CD4-positive, alpha-beta T cell (primary cell): ENCODE measurements around the gene LRRC58. TPM values are rescaled to one million over a fixed set of nuclear protein-coding genes. Genes with fewer than 3 reads are reported as not detected.
A peak's percentile ranks its signal among the peaks of the same experiment; 100 is the strongest.
"Not testable (repeated sequence)": the region's sequence is repeated elsewhere in the genome, so short reads cannot be mapped to it uniquely, and the experiment has no call there.

ENCODE experiments used
- ATAC-seq: fragments of 200-7000 bp; cut with Tn5 transposase; one replicate; pipeline ENCODE4 v1.10.0; 2022; ENCODE audit warnings: mild to moderate bottlenecking; ENCODE audit not compliant: poor library complexity
- CTCF ChIA-PET: fragments of 350-600 bp; sonication (Branson Sonifier 250); formaldehyde crosslinking; loops from one replicate; lab custom pipeline; 2021; ENCODE audit warnings: antibody characterized with exemption, inconsistent platforms; lab: Charles Lee
- POLR2A ChIA-PET: fragments of 350-600 bp; sonication (Branson Sonifier 250); formaldehyde crosslinking; loops from one replicate; lab custom pipeline; 2021; ENCODE audit warnings: antibody characterized with exemption, inconsistent platforms; lab: Charles Lee
- DNase-seq, 14 experiments: peaks; one replicate each; pipeline ENCODE4 v3.0.0-alpha.2; 2013 to 2020; ENCODE audit warnings: mixed read lengths in 2 of 14
- H3K27ac ChIP-seq, 2 donors: one replicate each; pipeline versions ENCODE4 v1.5.1 to v1.7.0; 2013; ENCODE audit warnings: low read length in 2 of 2, low read depth in 1 of 2, mild to moderate bottlenecking in 1 of 2
- H3K27me3 ChIP-seq, 2 experiments: 1 replicate in 1 of 2; 2 replicates in 1 of 2; pipeline versions ENCODE4 v1.6.1 to v1.7.0; 2013; ENCODE audit warnings: low read length in 2 of 2, control low read depth in 1 of 2, mild to moderate bottlenecking in 1 of 2, moderate library complexity in 1 of 2; ENCODE audit not compliant: insufficient read depth in 2 of 2, control insufficient read depth in 1 of 2
- H3K36me3 ChIP-seq: one replicate; pipeline ENCODE4 v1.6.1; 2013; ENCODE audit warnings: low read length, control low read depth; ENCODE audit not compliant: insufficient read depth
- H3K4me1 ChIP-seq: one replicate; pipeline ENCODE4 v1.6.1; 2013; ENCODE audit warnings: low read length, control low read depth; ENCODE audit not compliant: insufficient read depth
- H3K4me3 ChIP-seq: one replicate; pipeline ENCODE4 v1.5.1; 2013; ENCODE audit warnings: mild to moderate bottlenecking, low read length, moderate library complexity
- H3K9me3 ChIP-seq, 2 experiments: 1 replicate in 1 of 2; 2 replicates in 1 of 2; pipeline versions ENCODE4 v1.6.1 to v1.7.0; 2013; ENCODE audit warnings: low read length in 2 of 2, mild to moderate bottlenecking in 2 of 2, control low read depth in 1 of 2, moderate library complexity in 1 of 2; ENCODE audit not compliant: control insufficient read depth in 1 of 2, insufficient read depth in 1 of 2
- H3K27ac Mint-ChIP-seq: one replicate; pipeline ENCODE4 v1.8.0; 2020; ENCODE audit warnings: mixed read lengths
- H3K27me3 Mint-ChIP-seq: one replicate; pipeline ENCODE4 v1.8.0; 2021; ENCODE audit warnings: mixed read lengths
- H3K36me3 Mint-ChIP-seq: one replicate; pipeline ENCODE4 v1.8.0; 2021; ENCODE audit warnings: low read depth, mixed read lengths
- H3K4me1 Mint-ChIP-seq: one replicate; pipeline ENCODE4 v1.8.0; 2021; ENCODE audit warnings: low read depth, mixed read lengths
- H3K4me3 Mint-ChIP-seq: one replicate; pipeline ENCODE4 v1.8.0; 2020; ENCODE audit warnings: mild to moderate bottlenecking, mixed read lengths
- H3K9me3 Mint-ChIP-seq: one replicate; pipeline ENCODE4 v1.8.0; 2020; ENCODE audit warnings: mixed read lengths
- CTCF ChIP-seq: fragments of 200-600 bp; IDR thresholded peaks from one replicate; pipeline ENCODE4 v1.8.0; 2022; ENCODE audit warnings: antibody characterized with exemption, mild to moderate bottlenecking
- intact Hi-C, 2 experiments: fragments of 100-400 bp; cut with DNase I in 1 of 2; cut with micrococcal nuclease in 1 of 2; formaldehyde crosslinking; loops; one replicate each; pipeline versions ENCODE4 v1.15.1 to v1.9.0; 2023 to 2025; cut with DNase I, micrococcal nuclease
- total RNA-seq, 174 experiments: library from RNA in 2 of 174; stranded (reverse) in 2 of 174; gene quantifications; one replicate each; pipeline ENCODE4 v1.2.3 and lab custom pipeline; 2021 to 2026

The LRRC58 gene
- total RNA-seq, 2 experiments from 2014 or later = 16.6 to 17.7 TPM

DNA sequence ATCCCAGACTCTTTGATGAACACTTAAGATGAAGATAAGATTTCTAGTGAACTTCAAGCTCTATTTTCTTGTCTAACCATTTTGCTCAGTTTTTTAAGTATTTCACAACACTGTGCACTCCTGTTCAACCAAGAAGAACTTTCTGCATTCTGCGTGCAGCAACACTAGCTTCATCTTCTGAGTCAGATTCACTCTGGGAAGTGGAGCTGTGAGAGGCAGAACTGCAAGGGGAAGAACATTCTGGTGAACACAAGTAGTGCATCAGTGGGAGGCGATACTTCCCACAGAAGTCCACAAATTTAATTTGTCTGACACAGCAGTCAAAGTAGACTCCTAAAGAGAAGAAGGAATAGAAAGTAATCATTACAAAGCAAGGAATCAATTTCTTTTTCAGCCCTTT lies 18.1 kb downstream of the LRRC58 start:
- Mint-ChIP-seq H3K9me3 (no peaks in the 10 kb centered on the region), H3K36me3 (peaks cover 76% of the 10 kb centered on the region), H3K4me3 (no peak overlapping the region), H3K27me3 (no peaks in the 10 kb centered on the region), H3K27ac (no peak overlapping the region), H3K4me1 (peaks cover 3% of the 10 kb centered on the region)
- ATAC-seq = no peak
- no peaks in the 10 kb centered on the region for H3K9me3 ChIP-seq
- no peak for DNase-seq
- TF ChIP-seq CTCF = no peak
- no peak overlapping the region for H3K27ac ChIP-seq
- no peaks in the 10 kb centered on the region for H3K4me1 ChIP-seq
- peaks cover 65% of the 10 kb centered on the region for H3K36me3 ChIP-seq
- H3K27me3 ChIP-seq = no peaks in the 10 kb centered on the region
- intact Hi-C loops = no loop called here
- ChIA-PET POLR2A (interaction anchor here (0.7 to 1.4 kb wide), 2 partner anchors 18 to 236 kb away, joined by 3 read pairs; partner anchors contain the start of gene LRRC58), CTCF (no interaction called here)
- no peak overlapping the region for H3K4me3 ChIP-seq

GRCh38 chr3:120326784-120327183 lies 22.4 kb downstream of the LRRC58 start:
- H3K4me3 ChIP-seq = no peak overlapping the region
- CTCF ChIA-PET = no interaction called here
- H3K27me3 ChIP-seq = no peaks in the 10 kb centered on the region
- ATAC-seq (no peak), DNase-seq (no peak)
- H3K9me3 ChIP-seq = no peaks in the 10 kb centered on the region
- no peaks in the 10 kb centered on the region for H3K27me3 Mint-ChIP-seq
- no peaks in the 10 kb centered on the region for H3K4me1 ChIP-seq
- no peak overlapping the region for H3K4me3 Mint-ChIP-seq
- no peak overlapping the region for H3K27ac Mint-ChIP-seq
- H3K36me3 Mint-ChIP-seq = peaks cover 75% of the 10 kb centered on the region
- intact Hi-C loops = no loop called here
- peaks cover 48% of the 10 kb centered on the region for H3K36me3 ChIP-seq
- H3K9me3 Mint-ChIP-seq = no peaks in the 10 kb centered on the region
- POLR2A ChIA-PET = interaction anchor here (0.6 kb wide), 1 partner anchor 228 kb away, joined by 3 read pairs; no protein-coding TSS in a partner anchor
- no peak overlapping the region for H3K27ac ChIP-seq
- H3K4me1 Mint-ChIP-seq = no peaks in the 10 kb centered on the region
- no peak for TF ChIP-seq CTCF

DNA sequence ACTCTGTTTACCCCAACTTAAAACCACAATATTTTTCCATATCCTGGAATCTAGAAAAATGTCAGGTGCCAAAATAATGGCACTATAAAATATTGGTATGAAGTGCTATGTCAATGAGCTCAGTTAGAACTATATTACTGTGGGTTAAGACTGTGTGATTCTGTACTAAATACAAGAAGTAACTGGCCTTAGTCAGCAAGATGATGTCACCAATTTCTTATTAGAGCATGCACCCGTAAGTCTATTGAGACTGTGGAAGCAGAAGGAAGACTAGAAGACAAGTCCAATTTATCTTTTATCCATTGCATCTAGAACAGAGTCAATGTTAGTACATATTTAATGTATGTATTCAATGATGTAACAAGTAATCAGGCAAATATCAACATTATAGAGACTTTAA lies 25.0 kb downstream of the LRRC58 start:
- no peaks in the 10 kb centered on the region for H3K27me3 Mint-ChIP-seq
- Histone ChIP-seq H3K36me3 (peaks cover 24% of the 10 kb centered on the region), H3K4me3 (no peak overlapping the region), H3K27ac (no peak overlapping the region), H3K9me3 (no peaks in the 10 kb centered on the region), H3K27me3 (no peaks in the 10 kb centered on the region), H3K4me1 (no peaks in the 10 kb centered on the region)
- H3K27ac Mint-ChIP-seq = no peak overlapping the region
- no peak for DNase-seq
- ATAC-seq = no peak
- peaks cover 3% of the 10 kb centered on the region for H3K9me3 Mint-ChIP-seq
- H3K4me1 Mint-ChIP-seq = no peaks in the 10 kb centered on the region
- peaks cover 73% of the 10 kb centered on the region for H3K36me3 Mint-ChIP-seq
- intact Hi-C loops = no loop called here
- H3K4me3 Mint-ChIP-seq = no peak overlapping the region
- ChIA-PET POLR2A (no interaction called here), CTCF (no interaction called here)
- no peak for TF ChIP-seq CTCF

DNA sequence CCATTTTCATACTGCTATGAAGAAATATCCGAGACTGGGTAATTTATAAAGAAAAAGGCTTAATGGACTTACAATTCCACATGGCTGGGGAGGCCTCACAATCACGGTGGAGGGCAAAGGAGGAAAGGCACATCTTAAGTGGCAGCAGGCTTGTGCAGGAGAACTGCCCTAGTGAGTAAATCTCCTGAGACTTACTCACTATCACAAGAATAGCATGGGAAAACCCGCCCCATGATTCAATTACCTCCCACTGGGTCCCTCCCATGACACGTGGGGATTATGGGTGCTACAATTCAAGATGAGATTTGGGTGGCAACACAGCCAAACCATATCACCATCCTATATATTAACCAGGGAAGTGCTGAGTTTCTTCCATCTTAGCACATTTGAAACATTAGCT lies 25.4 kb downstream of the LRRC58 start:
- ATAC-seq, H3K4me1 ChIP-seq, H3K9me3 Mint-ChIP-seq, CTCF ChIA-PET, H3K4me1 Mint-ChIP-seq, H3K27me3 Mint-ChIP-seq, H3K4me3 Mint-ChIP-seq, H3K27ac Mint-ChIP-seq, H3K4me3 ChIP-seq, intact Hi-C loops, POLR2A ChIA-PET, H3K9me3 ChIP-seq, H3K27ac ChIP-seq, H3K27me3 ChIP-seq: not testable (repeated sequence)
- peaks cover 20% of the 10 kb centered on the region for H3K36me3 ChIP-seq
- peak in 1 of 14 experiments; percentile 11 for DNase-seq
- H3K36me3 Mint-ChIP-seq = peaks cover 77% of the 10 kb centered on the region
